Ovary (tissue), 3 donors: Measurements from ENCODE around the gene TUT7.

ENCODE experiments used
- POLR2A ChIP-seq: fragments of 450-650 bp; IDR thresholded peaks from one replicate; pipeline ENCODE4 v1.6.1; 2017; ENCODE audit warnings: antibody characterized with exemption, mild to moderate bottlenecking, moderate library complexity
- TF ChIP-seq, protein P1 (sequence below), 3 donors: fragments of 450-650 bp in 2 of 3; fragments of 200-600 bp in 1 of 3; IDR thresholded peaks; one replicate each; pipeline versions ENCODE4 v1.5.1 to v1.8.0; 2016 to 2022; ENCODE audit warnings: antibody characterized with exemption in 3 of 3, mild to moderate bottlenecking in 1 of 3
- donor health status: DM: no; HTN: no; CAD: no.

DNA sequence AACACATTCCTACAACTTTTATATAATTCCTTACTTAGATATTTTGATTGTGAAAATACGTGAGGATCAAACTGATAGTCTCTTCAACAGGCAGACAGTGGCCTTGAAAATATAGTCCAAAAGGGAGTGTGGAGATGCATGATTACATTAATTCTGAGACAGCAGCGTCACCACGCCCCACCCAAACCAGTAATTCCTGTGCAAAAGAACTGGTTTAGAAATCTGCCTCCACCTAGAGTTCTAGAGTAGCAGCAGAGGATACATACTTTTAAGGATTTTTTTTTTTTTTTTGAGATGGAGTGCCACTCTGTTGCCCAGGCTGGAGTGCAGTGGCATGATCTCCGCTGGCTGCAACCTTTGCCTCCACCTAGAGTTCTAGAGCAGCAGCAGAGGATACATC lies 1.6 kb upstream of the TUT7 start:
- TF ChIP-seq POLR2A: no peak
- TF ChIP-seq, protein P1, sequence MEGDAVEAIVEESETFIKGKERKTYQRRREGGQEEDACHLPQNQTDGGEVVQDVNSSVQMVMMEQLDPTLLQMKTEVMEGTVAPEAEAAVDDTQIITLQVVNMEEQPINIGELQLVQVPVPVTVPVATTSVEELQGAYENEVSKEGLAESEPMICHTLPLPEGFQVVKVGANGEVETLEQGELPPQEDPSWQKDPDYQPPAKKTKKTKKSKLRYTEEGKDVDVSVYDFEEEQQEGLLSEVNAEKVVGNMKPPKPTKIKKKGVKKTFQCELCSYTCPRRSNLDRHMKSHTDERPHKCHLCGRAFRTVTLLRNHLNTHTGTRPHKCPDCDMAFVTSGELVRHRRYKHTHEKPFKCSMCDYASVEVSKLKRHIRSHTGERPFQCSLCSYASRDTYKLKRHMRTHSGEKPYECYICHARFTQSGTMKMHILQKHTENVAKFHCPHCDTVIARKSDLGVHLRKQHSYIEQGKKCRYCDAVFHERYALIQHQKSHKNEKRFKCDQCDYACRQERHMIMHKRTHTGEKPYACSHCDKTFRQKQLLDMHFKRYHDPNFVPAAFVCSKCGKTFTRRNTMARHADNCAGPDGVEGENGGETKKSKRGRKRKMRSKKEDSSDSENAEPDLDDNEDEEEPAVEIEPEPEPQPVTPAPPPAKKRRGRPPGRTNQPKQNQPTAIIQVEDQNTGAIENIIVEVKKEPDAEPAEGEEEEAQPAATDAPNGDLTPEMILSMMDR (IDR thresholded peaks at IDR 0.05): no peak
